Measurements from ENCODE around the gene TELO2. TPM values are rescaled to one million over a fixed set of nuclear protein-coding genes. Genes with fewer than 3 reads are reported as not detected.

TELO2 gene
- total RNA-seq, 2 donors from 2014 or later = 24.8 to 27.9 TPM

DNA sequence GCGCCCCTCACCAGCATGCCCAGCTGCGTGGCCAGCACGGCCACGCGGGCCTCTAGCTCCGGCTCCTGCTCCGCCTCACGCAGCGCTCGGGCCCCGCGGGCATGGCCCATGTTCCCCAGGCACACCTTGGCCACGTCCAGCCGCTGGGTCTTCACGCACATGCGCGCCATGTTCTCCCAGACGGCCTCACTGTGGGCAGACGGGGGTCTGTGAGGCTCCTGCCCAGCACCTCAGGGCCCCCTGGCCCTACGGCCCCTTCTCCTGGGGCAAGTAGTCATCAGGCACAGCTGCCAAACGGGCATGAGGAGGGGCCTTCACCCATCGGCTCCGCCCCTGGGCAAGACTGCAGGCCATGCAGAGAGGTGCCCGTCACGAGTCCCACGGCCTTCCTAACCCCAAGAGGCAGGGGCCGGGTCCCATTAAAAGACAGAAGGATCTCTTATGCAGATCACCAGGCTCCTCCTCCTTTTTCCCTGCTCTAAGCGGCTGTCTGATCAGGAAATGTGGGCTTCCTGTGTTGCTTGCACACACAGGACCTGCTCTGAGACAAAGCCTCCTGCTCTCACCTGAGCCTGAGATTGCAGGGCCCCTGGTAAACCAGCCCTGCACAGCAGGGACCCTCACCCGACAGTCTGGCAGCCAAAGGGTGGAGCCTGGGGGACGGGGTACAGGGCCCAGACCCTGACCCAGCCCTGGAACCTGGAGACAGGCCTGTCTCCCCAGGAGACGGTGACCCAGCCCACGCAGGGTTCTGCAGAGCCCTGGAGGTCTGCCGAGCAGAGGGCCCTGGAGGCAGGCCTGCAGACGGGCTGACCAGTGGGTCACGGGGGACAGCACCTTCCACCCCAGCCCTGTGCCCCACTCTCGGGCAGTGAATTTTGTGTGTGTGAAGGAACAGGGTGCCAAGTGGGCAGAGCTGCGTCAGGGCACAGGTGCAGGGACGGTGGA lies 33.7 kb downstream of the TELO2 start:
- TF ChIP-seq, protein P1, sequence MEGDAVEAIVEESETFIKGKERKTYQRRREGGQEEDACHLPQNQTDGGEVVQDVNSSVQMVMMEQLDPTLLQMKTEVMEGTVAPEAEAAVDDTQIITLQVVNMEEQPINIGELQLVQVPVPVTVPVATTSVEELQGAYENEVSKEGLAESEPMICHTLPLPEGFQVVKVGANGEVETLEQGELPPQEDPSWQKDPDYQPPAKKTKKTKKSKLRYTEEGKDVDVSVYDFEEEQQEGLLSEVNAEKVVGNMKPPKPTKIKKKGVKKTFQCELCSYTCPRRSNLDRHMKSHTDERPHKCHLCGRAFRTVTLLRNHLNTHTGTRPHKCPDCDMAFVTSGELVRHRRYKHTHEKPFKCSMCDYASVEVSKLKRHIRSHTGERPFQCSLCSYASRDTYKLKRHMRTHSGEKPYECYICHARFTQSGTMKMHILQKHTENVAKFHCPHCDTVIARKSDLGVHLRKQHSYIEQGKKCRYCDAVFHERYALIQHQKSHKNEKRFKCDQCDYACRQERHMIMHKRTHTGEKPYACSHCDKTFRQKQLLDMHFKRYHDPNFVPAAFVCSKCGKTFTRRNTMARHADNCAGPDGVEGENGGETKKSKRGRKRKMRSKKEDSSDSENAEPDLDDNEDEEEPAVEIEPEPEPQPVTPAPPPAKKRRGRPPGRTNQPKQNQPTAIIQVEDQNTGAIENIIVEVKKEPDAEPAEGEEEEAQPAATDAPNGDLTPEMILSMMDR (IDR thresholded peaks at IDR 0.05) = no peak
- DNase-seq (ENCODE audit: low spot score) = no peak
- no peak for ATAC-seq (ENCODE audit: insufficient number of reproducible peaks, low FRiP score, low read depth)
- no peaks in the 10 kb centered on the region for H3K36me3 ChIP-seq
- peaks cover 6 to 9% of the 10 kb centered on the region in 2 donors for H3K4me1 ChIP-seq (ENCODE audit: control insufficient read depth in 1 of 2, low read depth in 2 of 2)
- H3K4me3 ChIP-seq = no peak overlapping the region
- no peak overlapping the region for H3K27ac ChIP-seq
- H3K9me3 ChIP-seq = no peaks in the 10 kb centered on the region
- H3K27me3 ChIP-seq (replicated peaks; ENCODE audit: insufficient read depth) = no peaks in the 10 kb centered on the region

DNA sequence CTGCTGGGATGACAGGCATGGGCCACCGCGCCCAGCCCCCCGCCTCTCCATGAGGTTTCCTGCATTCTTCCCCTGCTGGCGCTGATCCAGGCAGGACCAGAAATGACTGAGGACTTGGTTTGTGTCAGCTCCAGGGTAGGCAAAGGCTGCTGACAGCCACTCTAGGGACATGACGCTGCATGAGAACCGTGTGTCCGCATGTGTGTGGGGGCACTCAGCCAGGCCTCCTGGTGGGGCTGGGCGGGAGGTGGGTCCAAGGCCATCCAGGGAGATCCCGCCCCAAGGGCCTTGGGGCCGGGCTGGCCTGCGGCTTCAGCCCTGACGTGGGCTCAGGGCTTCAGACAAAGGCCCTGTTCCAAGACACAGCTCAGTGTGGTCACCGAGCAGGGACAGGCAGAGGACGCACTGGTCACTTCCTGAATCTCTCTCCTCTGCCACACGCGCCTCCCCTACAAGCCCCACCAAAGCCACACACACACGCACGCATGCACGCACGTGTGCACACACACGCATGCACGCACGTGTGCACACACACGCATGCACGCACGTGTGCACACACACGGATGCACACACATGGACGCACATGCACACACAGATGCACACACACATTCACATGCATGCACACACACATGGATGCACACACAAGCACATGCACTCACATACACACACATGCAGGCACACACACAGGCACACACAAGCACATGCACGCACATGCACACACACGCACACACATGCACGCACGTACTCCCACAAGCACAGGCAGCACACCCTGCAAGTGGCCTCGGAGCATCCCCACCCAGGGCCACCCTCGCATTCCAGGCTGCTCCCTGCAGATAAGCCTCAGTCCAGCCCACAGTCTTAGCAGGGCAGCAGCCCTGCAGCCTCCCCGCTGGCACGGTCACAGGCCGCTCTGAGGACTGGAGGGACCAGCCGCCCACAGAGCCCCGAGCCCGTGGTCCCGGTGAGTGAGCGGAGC lies 35.0 kb downstream of the TELO2 start:
- ATAC-seq (ENCODE audit: insufficient number of reproducible peaks, low FRiP score, low read depth) = no peak
- no peaks in the 10 kb centered on the region for H3K9me3 ChIP-seq
- no peak overlapping the region for H3K27ac ChIP-seq
- H3K4me3 ChIP-seq = no peak overlapping the region
- DNase-seq (ENCODE audit: low spot score) = no peak
- no peaks in the 10 kb centered on the region for H3K27me3 ChIP-seq (replicated peaks; ENCODE audit: insufficient read depth)
- H3K36me3 ChIP-seq = no peaks in the 10 kb centered on the region
- peaks cover 19 to 21% of the 10 kb centered on the region in 2 donors for H3K4me1 ChIP-seq (ENCODE audit: control insufficient read depth in 1 of 2, low read depth in 2 of 2)
- TF ChIP-seq, protein P1 (IDR thresholded peaks at IDR 0.05) = no peak

DNA sequence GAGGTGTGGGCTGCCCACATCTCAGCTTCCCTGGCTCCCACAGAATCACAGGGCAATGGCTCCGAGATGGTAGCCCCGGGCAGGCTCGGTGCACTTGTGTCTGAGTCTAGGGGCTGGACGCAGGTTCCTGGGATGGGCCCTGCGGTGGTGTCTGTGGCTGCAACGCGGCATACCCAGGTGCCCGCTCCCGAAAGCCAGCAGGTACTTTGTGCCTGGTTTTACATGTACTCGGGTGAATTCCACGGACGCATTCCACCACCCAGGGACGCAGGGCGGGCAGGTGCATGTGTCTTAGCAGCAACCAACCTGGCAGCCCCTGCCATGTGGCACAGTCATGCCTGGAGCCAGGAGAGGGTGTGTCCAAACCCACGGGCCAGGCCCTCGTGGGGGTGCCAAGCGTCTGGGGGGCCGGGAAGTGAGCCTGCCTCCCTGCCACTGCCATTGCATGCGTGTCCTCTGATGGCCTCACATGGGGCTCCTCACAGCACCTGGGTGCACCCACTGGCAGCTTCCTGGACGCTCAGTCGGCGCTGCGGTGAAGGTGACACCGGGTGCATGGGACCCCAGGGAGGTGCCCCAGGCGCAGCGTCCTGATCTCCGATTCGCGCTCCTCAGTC lies 35.9 kb downstream of the TELO2 start:
- TF ChIP-seq, protein P1 (IDR thresholded peaks at IDR 0.05) = no peak
- Histone ChIP-seq H3K27me3 (replicated peaks; ENCODE audit: insufficient read depth) (no peaks in the 10 kb centered on the region), H3K4me3 (no peak overlapping the region), H3K36me3 (no peaks in the 10 kb centered on the region), H3K9me3 (no peaks in the 10 kb centered on the region), H3K27ac (no peak overlapping the region), H3K4me1 (ENCODE audit: control insufficient read depth in 1 of 2, low read depth in 2 of 2) (peaks cover 20 to 27% of the 10 kb centered on the region in 2 donors)
- no peak for ATAC-seq (ENCODE audit: insufficient number of reproducible peaks, low FRiP score, low read depth)
- no peak for DNase-seq (ENCODE audit: low spot score)

DNA sequence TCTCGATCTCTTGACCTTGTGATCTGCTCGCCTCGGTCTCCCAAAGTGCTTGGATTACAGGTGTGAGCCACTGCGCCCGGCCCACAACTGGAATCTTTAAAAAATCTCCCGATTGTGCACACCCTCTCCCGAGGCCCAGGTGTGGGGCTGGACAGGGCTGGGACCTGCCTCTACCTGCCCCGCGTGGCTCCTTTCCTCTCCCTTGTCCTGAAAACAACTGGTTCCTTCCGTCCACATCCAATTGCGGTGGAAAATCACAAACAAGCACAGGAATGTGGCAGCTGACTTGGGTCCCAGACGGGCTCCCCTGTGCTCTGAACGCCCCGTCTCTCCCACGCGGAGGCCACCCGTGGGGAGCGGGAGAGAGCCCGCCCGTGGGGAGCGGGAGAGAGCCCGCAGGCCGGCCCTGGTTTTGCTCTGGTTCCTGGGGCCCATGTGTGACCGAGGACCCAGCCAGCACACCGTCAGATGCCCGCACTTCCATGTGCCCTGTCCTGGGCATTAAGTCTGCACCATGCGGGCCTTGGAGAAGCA lies 37.3 kb downstream of the TELO2 start:
- TF ChIP-seq, protein P1 (IDR thresholded peaks at IDR 0.05) = no peak
- no peak for DNase-seq (ENCODE audit: low spot score)
- no peaks in the 10 kb centered on the region for H3K9me3 ChIP-seq
- no peak for ATAC-seq (ENCODE audit: insufficient number of reproducible peaks, low FRiP score, low read depth)
- peaks cover 30 to 41% of the 10 kb centered on the region in 2 donors for H3K4me1 ChIP-seq (ENCODE audit: control insufficient read depth in 1 of 2, low read depth in 2 of 2)
- no peak overlapping the region for H3K4me3 ChIP-seq
- no peaks in the 10 kb centered on the region for H3K27me3 ChIP-seq (replicated peaks; ENCODE audit: insufficient read depth)
- peak overlapping the region; percentile 43 to 96 for H3K27ac ChIP-seq
- no peaks in the 10 kb centered on the region for H3K36me3 ChIP-seq

Data from thoracic aorta (tissue), 2 donors.